GM21381 (cell line): Measurements from ENCODE around the gene CDK15.

Experiments
- ATAC-seq: cut with Tn5 transposase; IDR thresholded peaks from one replicate; pipeline ENCODE4 v1.9.1; 2021; ENCODE audit warnings: mild to moderate bottlenecking, moderate library complexity; ENCODE audit not compliant: unreplicated experiment

CDK15 gene

GRCh38 chr2:201931475-201931874, 125.1 kb downstream of the CDK15 start:
- ATAC-seq = no peak

DNA sequence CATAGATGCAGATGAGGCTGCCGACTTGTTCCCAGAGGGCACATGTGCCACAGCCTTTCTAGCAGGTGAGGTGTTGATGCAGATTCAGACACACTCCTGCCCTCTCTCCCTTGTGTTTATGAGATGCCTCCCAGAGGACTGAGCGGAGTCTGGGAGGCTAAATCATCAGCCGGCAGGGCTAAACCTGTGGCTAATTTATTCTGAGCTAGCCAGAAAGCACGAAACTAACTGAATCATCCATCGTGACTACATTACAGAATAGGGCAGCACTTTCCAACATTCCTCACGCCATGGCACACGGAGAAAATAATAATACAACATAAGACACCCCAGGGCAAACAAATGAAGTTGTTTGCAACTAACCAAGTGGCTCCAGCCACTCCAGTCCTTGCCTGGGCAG, 125.6 kb downstream of the CDK15 start:
- no peak for ATAC-seq

DNA sequence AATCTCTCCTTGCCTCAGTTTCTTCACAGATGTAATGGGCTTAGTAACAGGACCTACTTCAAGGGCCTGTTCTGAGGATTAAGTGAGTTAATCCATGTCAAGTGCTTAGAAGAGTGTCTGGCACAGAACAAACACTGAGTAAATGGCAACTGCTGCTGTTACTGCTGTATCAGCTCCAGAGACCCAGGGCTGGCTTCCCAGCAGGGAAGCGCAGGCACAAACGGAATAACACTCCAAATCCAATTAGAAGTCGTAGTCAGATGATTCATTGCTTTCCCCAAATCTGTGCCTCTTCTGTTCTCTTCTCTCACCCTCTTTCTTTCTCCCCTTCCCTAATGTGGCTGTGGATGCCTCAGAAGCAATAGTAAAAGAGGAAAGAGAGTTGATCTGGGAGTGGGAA, 126.2 kb downstream of the CDK15 start:
- ATAC-seq = no peak

DNA sequence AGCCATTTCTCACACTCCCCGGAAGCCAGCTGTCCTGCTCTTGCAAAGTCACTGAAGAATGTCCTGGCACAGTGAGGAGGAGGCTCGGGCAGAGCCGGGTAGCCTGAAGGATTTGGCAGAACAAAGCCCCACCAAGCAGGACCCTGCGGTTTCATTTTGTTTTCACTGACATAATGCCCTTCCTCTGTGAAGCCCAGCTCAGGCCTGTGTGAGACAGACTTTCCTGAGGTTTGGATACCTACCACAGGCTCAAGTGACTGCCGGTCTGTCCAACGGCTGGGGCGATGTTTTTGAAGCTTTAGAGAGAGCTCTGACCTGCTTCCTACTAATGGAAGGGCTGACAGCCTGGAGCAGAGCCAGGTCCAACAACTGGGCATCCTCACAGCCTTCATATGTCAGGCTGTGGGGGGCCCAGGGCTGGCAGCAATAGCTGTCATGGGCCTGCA, 127.5 kb downstream of the CDK15 start:
- ATAC-seq = no peak

GRCh38 chr2:201936817-201937216, 130.5 kb downstream of the CDK15 start:
- no peak for ATAC-seq

DNA sequence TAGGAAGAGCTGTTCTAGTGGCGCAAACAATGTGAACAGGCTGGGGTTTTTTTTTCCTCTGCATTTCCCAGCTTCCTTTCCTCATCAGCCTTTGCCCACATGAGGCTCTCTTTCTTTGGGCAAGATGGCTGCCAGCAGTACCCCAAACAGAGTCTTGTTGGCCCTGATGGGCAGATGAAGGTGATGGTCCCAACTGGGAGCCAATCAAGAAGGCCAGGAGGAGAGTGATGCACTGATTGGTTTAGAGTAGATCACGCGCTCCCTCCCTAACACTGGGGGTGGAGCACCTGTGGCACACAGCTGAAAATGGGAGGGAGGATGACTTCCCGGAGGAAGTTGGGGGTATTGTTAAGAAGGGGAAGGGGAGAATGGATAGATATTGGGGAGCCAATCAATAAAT, 131.0 kb downstream of the CDK15 start:
- ATAC-seq = no peak

GRCh38 chr2:201938156-201938775, 131.9 kb downstream of the CDK15 start:
- no peak for ATAC-seq

- no peak for ATAC-seq
Measured at GRCh38 chr2:201938781-201939180, 132.4 kb downstream of the CDK15 start.

DNA sequence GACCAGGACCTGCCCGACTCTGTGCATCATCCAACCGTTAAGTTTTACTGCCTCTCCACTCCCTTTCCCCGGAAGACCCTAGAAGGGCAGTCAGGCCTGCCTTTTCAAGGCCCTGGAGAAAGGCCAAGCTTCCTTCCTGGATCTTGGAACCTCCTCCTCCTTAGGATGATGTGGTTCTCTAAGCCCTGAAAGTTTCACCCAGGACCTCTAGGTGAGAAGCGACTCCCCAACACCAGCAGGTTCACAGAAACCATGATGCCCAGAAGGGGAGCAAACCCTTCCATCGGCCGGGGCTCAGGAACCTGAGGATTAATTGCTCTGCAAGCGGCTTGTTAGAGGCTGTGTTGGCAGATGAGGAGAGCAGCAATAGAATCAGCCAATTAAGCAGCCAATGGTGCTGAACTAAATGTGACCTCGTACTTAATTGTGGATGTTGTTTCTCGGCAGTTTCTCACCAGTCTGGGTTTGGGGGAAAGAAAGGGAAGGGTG, 133.2 kb downstream of the CDK15 start:
- no peak for ATAC-seq

DNA sequence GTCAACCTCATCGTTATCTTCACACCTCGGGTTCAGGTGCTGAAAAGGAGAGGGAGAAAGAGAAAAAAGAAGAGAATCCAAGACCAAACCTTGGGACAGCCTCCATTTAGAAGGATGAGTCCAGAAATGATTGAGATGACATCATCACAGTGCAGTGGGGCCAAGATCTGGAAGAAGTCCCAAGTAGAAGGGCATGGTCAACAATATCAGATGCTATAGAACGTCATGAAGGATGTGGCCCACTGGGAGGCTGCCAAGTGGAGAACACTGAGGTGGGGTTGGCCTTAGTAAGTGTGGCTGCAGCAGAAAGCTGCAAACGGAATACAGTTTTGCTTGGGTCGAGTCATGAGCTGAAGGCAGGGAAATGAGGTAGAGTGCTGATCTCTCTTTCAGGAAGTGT, 136.2 kb downstream of the CDK15 start:
- ATAC-seq = no peak
